A673 (cell line): ENCODE measurements around the gene STRN. TPM values are rescaled to one million over a fixed set of nuclear protein-coding genes. Genes with fewer than 3 reads are reported as not detected.
"Not testable (repeated sequence)": the region's sequence is repeated elsewhere in the genome, so short reads cannot be mapped to it uniquely, and the experiment has no call there.

Experiments
- BruUV-seq: library from RNA; stranded (reverse); fragments of 400-500 nt; replicated peaks from 2 replicates; lab custom pipeline; 2021; lab: Mats Ljungman, UMichigan
- CTCF ChIA-PET: fragments of 300-600 bp; sonication (Branson Sonifier 250); formaldehyde crosslinking; loops from one replicate; lab custom pipeline; 2022; ENCODE audit warnings: antibody characterized with exemption; lab: Charles Lee
- POLR2A ChIA-PET: fragments of 300-600 bp; sonication (Branson Sonifier 250); formaldehyde crosslinking; loops from one replicate; lab custom pipeline; 2022; ENCODE audit warnings: antibody characterized with exemption; ENCODE audit not compliant: low non-redundant PET; lab: Charles Lee
- DNase-seq: peaks from one replicate; pipeline ENCODE4 v3.0.0-alpha.2; 2015; ENCODE audit warnings: low spot score
- H3K27ac ChIP-seq: fragments of 200-600 bp; sonication (generic); 2 replicates; pipeline ENCODE4 v1.5.1; 2016; ENCODE audit warnings: mixed run types, low read depth, mild to moderate bottlenecking, mixed read lengths, antibody characterized with exemption, low read length; ENCODE audit not compliant: poor library complexity, severe bottlenecking
- H3K27me3 ChIP-seq: fragments of 200-600 bp; sonication (generic); replicated peaks from 2 replicates; pipeline ENCODE4 v1.6.1; 2017; ENCODE audit warnings: mixed run types, low read depth, mild to moderate bottlenecking, mixed read lengths, antibody characterized with exemption, low read length; ENCODE audit not compliant: insufficient read depth, poor library complexity
- H3K36me3 ChIP-seq: fragments of 200-600 bp; sonication (generic); 2 replicates; pipeline ENCODE4 v1.6.1; 2016; ENCODE audit warnings: mixed run types, mild to moderate bottlenecking, mixed read lengths, antibody characterized with exemption, low read length; ENCODE audit not compliant: insufficient read depth, poor library complexity, severe bottlenecking
- H3K4me1 ChIP-seq: fragments of 200-600 bp; sonication (generic); 2 replicates; pipeline ENCODE4 v1.6.1; 2017; ENCODE audit warnings: mixed run types, mild to moderate bottlenecking, mixed read lengths, antibody characterized with exemption, low read length; ENCODE audit not compliant: insufficient read depth, poor library complexity, severe bottlenecking
- H3K4me3 ChIP-seq: fragments of 200-600 bp; sonication (generic); 2 replicates; pipeline ENCODE4 v1.5.1; 2016; ENCODE audit warnings: low read depth, mixed run types, mild to moderate bottlenecking, mixed read lengths, low read length; ENCODE audit not compliant: poor library complexity, severe bottlenecking
- H3K9me3 ChIP-seq: fragments of 200-600 bp; sonication (generic); 2 replicates; pipeline ENCODE4 v1.6.1; 2016; ENCODE audit warnings: mixed run types, low read depth, mild to moderate bottlenecking, mixed read lengths, antibody characterized with exemption, low read length; ENCODE audit not compliant: poor library complexity, severe bottlenecking
- CTCF ChIP-seq: fragments of 300-800, 200-600 bp; sonication (generic); conservative IDR thresholded peaks from 2 replicates; pipeline ENCODE4 v1.5.1; 2017; ENCODE audit warnings: low read depth, mild to moderate bottlenecking, antibody characterized with exemption, low read length, moderate library complexity, mixed read lengths
- EZH2 ChIP-seq: fragments of 200-600 bp; sonication (generic); IDR thresholded peaks from 2 replicates; pipeline ENCODE4 v1.6.1; 2017; ENCODE audit warnings: borderline replicate concordance, low read depth, mild to moderate bottlenecking, mixed read lengths, antibody characterized with exemption, low read length; ENCODE audit not compliant: poor library complexity, severe bottlenecking
- intact Hi-C: fragments of 100-400 bp; cut with micrococcal nuclease; formaldehyde crosslinking; loops from one replicate; pipeline ENCODE4 v1.10.0; 2022; ENCODE audit not compliant: unreplicated experiment
- total RNA-seq: library from RNA; stranded (reverse); gene quantifications from 2 replicates; pipeline ENCODE4 v1.2.3, GENCODE V29; 2021

Gene STRN
- total RNA-seq, 1 experiment from 2014 or later, result 36.1 TPM

DNA sequence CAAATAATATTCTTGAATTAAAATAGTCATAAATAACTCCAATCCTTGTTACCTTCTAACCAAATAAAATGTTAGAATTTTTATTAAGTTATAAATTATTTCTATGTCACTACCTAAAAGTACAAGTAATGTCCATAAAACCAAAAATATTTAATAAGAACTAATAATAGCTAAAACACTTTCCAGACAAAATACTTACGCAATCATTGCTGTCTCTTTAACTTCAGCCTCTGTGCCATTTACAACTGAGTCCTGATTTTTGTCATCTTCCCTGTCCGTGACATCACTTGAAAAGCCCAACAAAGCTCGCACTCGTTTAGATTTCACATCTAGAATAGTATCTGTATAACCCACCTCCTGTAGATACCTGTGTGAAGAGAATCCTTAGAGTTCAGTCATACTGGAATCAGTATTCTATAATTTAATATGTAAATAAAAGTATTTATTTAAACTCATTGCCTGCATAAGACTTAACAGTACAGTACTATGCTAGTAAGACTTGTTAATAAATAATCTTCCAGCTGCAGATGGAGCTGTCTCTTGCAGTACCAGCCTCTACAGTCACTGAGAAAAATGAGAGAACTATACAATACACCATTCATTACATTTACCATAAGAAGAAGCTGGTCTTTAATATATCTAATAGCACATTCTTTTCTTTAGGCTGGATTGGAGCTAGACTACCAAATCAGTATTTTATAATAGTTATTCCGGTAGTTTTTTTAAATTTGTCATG, 63.8 kb downstream of the STRN start:
- Histone ChIP-seq H3K36me3 (no peaks in the 10 kb centered on the region), H3K27me3 (no peaks in the 10 kb centered on the region), H3K4me1 (no peaks in the 10 kb centered on the region), H3K9me3 (no peaks in the 10 kb centered on the region), H3K27ac (no peak overlapping the region), H3K4me3 (no peak overlapping the region)
- no TSS peak for BruUV-seq
- DNase-seq, result no peak
- ChIA-PET CTCF (no interaction called here), POLR2A (no interaction called here)
- intact Hi-C loops, result no loop called here
- TF ChIP-seq EZH2 (no peak), CTCF (no peak)

DNA sequence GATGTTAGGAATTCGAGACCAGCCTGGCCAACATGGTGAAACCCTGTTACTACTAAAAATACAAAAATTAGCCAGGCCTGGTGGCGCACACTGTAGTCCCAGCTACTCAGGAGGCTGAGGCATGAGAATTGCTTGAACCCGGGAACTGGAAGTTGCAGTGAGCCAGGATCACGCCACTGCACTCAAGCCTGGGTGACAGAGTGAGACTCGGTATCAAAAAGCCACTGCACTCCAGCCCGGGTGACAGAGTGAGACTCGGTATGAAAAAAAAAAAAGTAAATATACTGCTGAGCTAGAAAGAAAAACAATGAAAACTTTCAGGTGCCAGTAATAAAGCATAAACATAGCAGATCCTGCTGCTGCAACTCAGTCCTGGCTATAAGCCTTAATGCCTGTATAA, 73.5 kb downstream of the STRN start:
- no peak overlapping the region for H3K4me3 ChIP-seq
- CTCF ChIA-PET, result no interaction called here
- TF ChIP-seq CTCF, result no peak
- no peak for TF ChIP-seq EZH2
- H3K9me3 ChIP-seq, result no peaks in the 10 kb centered on the region
- H3K36me3 ChIP-seq, result peaks cover 11% of the 10 kb centered on the region
- DNase-seq, result no peak
- no TSS peak for BruUV-seq
- intact Hi-C loops, result no loop called here
- no peak overlapping the region for H3K27ac ChIP-seq
- peaks cover 3% of the 10 kb centered on the region for H3K4me1 ChIP-seq
- POLR2A ChIA-PET, result no interaction called here
- no peaks in the 10 kb centered on the region for H3K27me3 ChIP-seq

GRCh38 chr2:36889795-36890194, 76.5 kb downstream of the STRN start:
- Histone ChIP-seq H3K4me3 (no peak overlapping the region), H3K36me3 (peaks cover 16% of the 10 kb centered on the region), H3K4me1 (peaks cover 3% of the 10 kb centered on the region), H3K9me3 (no peaks in the 10 kb centered on the region), H3K27ac (peak overlapping the region; percentile 0), H3K27me3 (no peaks in the 10 kb centered on the region)
- TF ChIP-seq CTCF (no peak), EZH2 (no peak)
- ChIA-PET POLR2A (no interaction called here), CTCF (no interaction called here)
- intact Hi-C loops, result no loop called here
- BruUV-seq, result no TSS peak
- peak; percentile 67 for DNase-seq

DNA sequence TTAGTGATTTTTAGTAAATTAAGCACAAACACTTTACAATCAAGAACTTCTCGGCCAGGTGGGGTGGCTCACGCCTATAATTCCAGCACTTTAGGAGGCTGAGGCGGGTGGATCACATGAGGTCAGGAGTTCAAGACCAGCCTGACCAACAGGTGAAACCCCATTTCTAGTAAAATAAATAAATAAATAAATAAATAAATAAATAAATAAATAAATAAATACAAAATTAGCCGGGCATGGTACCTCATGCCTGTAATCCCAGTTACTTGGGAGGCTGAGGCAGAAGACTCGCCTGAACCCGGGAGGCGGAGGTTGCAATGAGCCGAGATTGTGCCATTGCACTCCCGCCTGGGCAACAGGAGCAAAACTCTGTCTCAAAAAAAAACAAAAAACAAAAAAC, 79.2 kb downstream of the STRN start:
- H3K36me3 ChIP-seq, result peaks cover 12% of the 10 kb centered on the region
- H3K9me3 ChIP-seq, intact Hi-C loops, BruUV-seq, H3K27me3 ChIP-seq, POLR2A ChIA-PET, H3K27ac ChIP-seq, H3K4me1 ChIP-seq, DNase-seq, CTCF ChIA-PET, H3K4me3 ChIP-seq: not testable (repeated sequence)
